Skin epidermis (tissue), 12 donors: Measurements from ENCODE around the gene UBAC1.
"Not testable (repeated sequence)": the region's sequence is repeated elsewhere in the genome, so short reads cannot be mapped to it uniquely, and the experiment has no call there.

Experiments used
- H3K27ac ChIP-seq, 21 experiments: fragments of 200-600 bp; sonication (generic) in 11 of 21; one replicate each; pipeline ENCODE4 v1.5.0; 2020; ENCODE audit warnings: mild to moderate bottlenecking in 3 of 21, inconsistent platforms in 2 of 21, moderate library complexity in 2 of 21
- H3K4me3 ChIP-seq, 7 experiments: fragments of 200-600 bp; sonication (generic) in 2 of 7; one replicate each; pipeline ENCODE4 v1.5.0; 2020; ENCODE audit warnings: inconsistent platforms in 2 of 7, mild to moderate bottlenecking in 2 of 7, moderate library complexity in 1 of 7

UBAC1 gene

GRCh38 chr9:135947105-135947504 is 14.1 kb downstream of the UBAC1 start:
- H3K27ac ChIP-seq, H3K4me3 ChIP-seq: not testable (repeated sequence)

- Histone ChIP-seq H3K27ac (no peak overlapping the region), H3K4me3 (no peak overlapping the region)
Observed at GRCh38 chr9:135946392-135946994, 14.7 kb downstream of the UBAC1 start.

DNA sequence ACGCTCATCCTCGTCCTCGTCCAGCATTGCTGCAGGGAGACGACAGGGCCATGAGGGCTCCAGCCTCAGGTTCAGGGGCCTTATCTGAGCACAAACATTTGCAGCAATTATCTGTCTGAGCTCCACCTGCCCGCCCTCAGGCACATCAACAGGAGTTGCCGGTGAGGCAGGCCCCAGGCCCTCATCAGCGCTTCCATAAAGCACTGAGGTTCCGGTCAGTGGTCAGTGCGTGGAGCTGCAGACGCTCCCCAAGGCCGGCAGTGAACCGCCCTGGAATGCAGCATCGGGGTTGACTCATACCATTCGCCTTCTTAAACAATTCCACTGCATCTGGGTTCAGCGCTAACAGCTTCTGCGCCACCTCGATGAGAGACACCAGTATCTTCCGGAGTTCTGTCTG is 15.2 kb downstream of the UBAC1 start:
- Histone ChIP-seq H3K4me3 (no peak overlapping the region), H3K27ac (no peak overlapping the region)

- Histone ChIP-seq H3K27ac (no peak overlapping the region), H3K4me3 (no peak overlapping the region)
Observed at GRCh38 chr9:135944444-135945252, 16.5 kb downstream of the UBAC1 start.

GRCh38 chr9:135943604-135944003 is 17.6 kb downstream of the UBAC1 start:
- not testable (repeated sequence) for H3K4me3 ChIP-seq, H3K27ac ChIP-seq

DNA sequence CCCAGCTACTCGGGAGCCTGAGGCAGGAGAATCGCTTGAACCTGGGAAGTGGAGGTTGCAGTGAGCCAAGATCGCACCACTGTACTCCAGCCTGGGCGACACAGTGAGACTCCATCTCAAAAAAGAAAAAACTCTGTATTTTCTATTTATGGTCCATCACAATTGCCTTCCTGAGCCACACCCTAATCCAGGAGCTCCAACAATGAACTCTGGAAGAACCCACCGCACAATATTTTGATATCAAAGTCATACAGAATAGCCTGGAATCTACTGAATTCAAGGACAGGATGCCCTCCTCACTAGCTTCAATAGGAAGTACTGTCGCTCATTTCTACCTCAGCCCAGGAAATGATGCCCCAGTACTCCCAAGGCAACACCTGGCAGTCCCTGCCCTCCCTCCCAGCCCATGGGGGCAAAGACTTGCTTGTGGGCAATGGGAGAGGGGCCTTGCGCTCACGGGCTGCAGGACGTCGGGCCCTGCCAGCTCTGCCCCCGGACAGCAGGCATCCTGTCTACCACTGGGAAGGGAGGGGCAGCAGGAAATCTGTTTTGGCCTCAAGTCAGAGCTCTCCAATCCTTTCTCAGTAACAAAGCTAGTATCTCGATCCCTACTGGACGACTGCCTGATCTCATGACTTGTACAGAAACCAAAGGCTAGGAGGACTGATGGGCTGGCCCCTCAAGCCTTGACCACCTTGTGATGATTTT is 19.7 kb downstream of the UBAC1 start:
- H3K27ac ChIP-seq = no peak overlapping the region
- no peak overlapping the region for H3K4me3 ChIP-seq

- H3K27ac ChIP-seq = no peak overlapping the region
- H3K4me3 ChIP-seq = no peak overlapping the region
Observed at GRCh38 chr9:135939351-135940265, 21.6 kb downstream of the UBAC1 start.

GRCh38 chr9:135937521-135938489 is 23.4 kb downstream of the UBAC1 start:
- no peak overlapping the region for H3K4me3 ChIP-seq

GRCh38 chr9:135933114-135933513 is 28.1 kb downstream of the UBAC1 start:
- Histone ChIP-seq H3K4me3 (no peak overlapping the region), H3K27ac (no peak overlapping the region)

More at GRCh38 chr9:135937521-135938489, 23.4 kb downstream of the UBAC1 start:
- no peak overlapping the region for H3K27ac ChIP-seq

- Histone ChIP-seq H3K27ac (no peak overlapping the region), H3K4me3 (no peak overlapping the region)
Observed at GRCh38 chr9:135932656-135933055, 28.5 kb downstream of the UBAC1 start.

GRCh38 chr9:135931349-135931820 is 29.8 kb downstream of the UBAC1 start:
- no peak overlapping the region for H3K4me3 ChIP-seq
- H3K27ac ChIP-seq = no peak overlapping the region

- no peak overlapping the region for H3K27ac ChIP-seq
Observed at GRCh38 chr9:135930446-135931345, 30.5 kb downstream of the UBAC1 start.

DNA sequence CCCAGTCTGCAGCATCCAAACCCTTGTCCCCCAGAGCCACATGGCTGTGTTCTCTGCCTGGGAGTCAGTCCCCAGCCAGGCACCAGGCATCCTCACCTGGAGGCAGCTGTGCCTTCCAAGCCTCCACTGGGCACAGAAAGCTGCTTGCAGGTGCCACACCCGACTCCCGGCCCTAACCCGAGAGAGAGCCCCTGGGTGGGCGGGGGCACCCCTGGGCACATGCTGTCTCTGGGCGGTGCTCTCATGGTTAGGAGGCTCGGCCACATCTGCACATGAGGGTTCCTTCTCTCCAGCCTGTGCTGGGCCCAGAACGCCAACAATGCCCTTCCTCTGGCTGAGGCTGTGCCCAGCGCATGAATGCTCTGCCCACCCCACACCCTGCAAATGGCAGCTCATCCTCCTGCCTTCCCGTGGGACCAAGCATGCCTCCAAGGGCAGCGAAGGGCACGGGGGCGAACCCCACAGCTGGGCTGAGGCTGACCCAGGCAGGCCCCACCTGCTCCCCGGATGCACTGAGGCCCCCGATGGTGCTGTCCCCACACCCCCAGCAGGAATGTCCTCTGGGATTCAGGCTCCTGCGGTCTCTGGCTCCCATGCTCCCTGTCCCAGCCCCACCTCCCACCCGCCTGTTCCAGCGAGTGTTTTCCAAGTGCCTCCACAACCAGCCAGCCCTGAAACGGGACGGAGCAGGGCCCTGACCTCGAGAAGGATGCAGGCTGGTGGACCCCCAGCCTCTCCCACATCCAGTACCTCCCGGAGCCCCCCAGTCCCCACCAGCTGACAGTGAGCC is 31.3 kb downstream of the UBAC1 start:
- H3K27ac ChIP-seq = no peak overlapping the region
- no peak overlapping the region for H3K4me3 ChIP-seq

More at GRCh38 chr9:135930446-135931345, 30.5 kb downstream of the UBAC1 start:
- H3K4me3 ChIP-seq = no peak overlapping the region

- Histone ChIP-seq H3K27ac (no peak overlapping the region), H3K4me3 (no peak overlapping the region)
Observed at GRCh38 chr9:135928731-135929655, 32.2 kb downstream of the UBAC1 start.

- H3K4me3 ChIP-seq = no peak overlapping the region
- no peak overlapping the region for H3K27ac ChIP-seq
Observed at GRCh38 chr9:135928074-135928730, 33.0 kb downstream of the UBAC1 start.
